ENCODE results near the gene NCMAP.

Gene NCMAP

DNA sequence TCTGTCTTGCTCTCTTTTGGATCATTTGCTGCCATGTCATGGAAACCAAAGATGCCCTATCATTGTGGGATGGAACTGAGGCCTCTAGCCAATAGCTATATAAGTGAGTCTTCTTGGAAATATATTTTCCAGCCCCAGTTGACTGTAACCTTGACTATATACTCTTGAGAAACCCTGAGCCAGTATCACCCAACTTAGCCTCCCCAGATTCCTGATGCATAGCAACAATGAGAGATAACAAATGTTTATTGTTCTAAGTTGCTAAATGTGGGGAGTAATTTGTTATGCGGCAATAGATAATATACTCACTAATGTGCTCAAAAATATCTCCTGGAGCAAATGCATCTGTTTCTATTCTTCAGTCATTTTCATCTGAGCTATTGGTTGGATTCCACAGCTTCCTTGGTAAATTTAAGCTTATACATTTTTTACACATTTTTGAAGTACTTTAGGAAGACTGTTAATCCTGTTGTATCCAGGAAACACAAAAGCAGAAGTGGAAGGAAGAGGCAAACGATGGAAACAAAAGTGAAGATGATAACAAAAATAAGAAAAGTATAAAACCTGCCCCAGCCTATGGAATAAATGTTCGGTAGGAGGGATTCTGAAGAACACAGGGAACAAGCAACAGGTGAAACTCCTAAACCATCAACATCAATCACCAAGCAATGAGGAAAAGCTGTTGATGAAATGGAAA lies 80.9 kb downstream of the NCMAP start:
- no peak overlapping the region for H3K4me3 ChIP-seq (ENCODE audit: low read depth, low read length)
- no peaks in the 10 kb centered on the region for H3K27me3 ChIP-seq (ENCODE audit: insufficient read depth, low read depth, severe bottlenecking)
- no peak for DNase-seq
- no peaks in the 10 kb centered on the region for H3K9me3 ChIP-seq (ENCODE audit: severe bottlenecking)
- TF ChIP-seq, protein P1, sequence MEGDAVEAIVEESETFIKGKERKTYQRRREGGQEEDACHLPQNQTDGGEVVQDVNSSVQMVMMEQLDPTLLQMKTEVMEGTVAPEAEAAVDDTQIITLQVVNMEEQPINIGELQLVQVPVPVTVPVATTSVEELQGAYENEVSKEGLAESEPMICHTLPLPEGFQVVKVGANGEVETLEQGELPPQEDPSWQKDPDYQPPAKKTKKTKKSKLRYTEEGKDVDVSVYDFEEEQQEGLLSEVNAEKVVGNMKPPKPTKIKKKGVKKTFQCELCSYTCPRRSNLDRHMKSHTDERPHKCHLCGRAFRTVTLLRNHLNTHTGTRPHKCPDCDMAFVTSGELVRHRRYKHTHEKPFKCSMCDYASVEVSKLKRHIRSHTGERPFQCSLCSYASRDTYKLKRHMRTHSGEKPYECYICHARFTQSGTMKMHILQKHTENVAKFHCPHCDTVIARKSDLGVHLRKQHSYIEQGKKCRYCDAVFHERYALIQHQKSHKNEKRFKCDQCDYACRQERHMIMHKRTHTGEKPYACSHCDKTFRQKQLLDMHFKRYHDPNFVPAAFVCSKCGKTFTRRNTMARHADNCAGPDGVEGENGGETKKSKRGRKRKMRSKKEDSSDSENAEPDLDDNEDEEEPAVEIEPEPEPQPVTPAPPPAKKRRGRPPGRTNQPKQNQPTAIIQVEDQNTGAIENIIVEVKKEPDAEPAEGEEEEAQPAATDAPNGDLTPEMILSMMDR (IDR thresholded peaks at IDR 0.05; ENCODE audit: low read depth, low read length): no peak
- H3K36me3 ChIP-seq: no peaks in the 10 kb centered on the region
- no peak overlapping the region for H3K27ac ChIP-seq

DNA sequence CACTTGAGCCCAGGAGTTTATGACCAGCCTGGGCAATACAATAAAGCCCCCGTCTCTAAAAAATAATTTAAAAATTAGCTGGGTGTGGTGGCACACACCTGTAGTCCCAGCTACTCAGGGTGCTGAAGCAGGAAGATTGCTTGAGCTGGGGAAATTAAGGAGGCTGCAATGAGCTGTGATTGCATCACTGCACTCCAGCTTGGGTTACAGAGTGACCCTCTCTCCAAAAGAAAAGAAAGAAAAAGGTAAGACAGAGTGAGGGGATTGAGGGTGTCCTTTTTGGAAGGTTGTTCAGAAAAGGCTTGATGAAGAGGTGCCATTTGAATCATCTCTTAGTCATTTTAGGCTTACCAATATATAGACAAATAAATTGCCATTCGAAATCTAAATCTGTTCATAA lies 83.2 kb downstream of the NCMAP start:
- no peaks in the 10 kb centered on the region for H3K9me3 ChIP-seq (ENCODE audit: severe bottlenecking)
- no peaks in the 10 kb centered on the region for H3K27me3 ChIP-seq (ENCODE audit: insufficient read depth, low read depth, severe bottlenecking)
- peaks cover 4% of the 10 kb centered on the region for H3K36me3 ChIP-seq
- TF ChIP-seq, protein P1 (IDR thresholded peaks at IDR 0.05; ENCODE audit: low read depth, low read length): no peak
- no peak overlapping the region for H3K27ac ChIP-seq
- H3K4me3 ChIP-seq (ENCODE audit: low read depth, low read length): no peak overlapping the region
- DNase-seq: no peak

DNA sequence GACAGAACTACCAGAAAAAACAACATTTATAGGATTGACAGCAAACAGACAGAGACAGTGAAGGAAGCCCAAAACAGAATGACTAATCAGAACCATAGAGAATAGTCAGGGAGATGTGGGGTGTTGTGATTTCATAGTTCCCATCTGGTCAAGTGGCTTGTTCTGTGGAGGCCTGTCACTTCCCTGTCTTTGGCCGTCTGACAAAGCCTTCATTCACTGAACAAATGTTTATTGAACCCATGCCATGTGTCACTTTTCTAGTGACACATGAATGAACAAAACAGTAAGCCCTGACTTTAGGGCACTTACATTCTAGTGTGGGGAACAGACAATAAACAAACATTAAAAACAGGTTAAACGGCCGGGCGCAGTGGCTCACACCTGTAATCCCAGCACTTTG lies 84.0 kb downstream of the NCMAP start:
- H3K27ac ChIP-seq: no peak overlapping the region
- no peak for DNase-seq

DNA sequence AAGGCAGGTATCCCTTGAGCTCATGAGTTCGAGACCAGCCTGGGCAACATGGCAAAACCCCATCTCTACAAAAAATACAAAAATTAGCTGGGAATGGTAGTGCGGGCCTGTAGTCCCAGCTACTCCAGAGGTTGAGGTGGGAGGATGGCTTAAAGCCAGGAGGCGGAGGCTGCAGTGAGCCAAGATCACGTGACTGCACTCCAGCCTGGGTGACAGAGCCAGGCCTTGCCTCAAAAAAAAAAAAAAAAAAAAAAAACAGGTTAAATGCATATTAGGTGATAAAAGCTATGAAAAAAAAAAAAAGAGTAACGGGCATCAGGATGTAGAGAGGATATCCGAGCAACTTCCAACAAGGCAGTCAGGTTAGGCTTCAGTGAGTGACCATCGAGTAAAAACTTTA lies 84.4 kb downstream of the NCMAP start:
- TF ChIP-seq, protein P1 (IDR thresholded peaks at IDR 0.05; ENCODE audit: low read depth, low read length): no peak
- Histone ChIP-seq H3K9me3 (ENCODE audit: severe bottlenecking) (no peaks in the 10 kb centered on the region), H3K4me3 (ENCODE audit: low read depth, low read length) (no peak overlapping the region), H3K36me3 (peaks cover 8% of the 10 kb centered on the region), H3K27ac (no peak overlapping the region), H3K27me3 (ENCODE audit: insufficient read depth, low read depth, severe bottlenecking) (no peaks in the 10 kb centered on the region)
- DNase-seq: no peak

More for the DNA sequence above, 84.0 kb downstream of the NCMAP start:
- peaks cover 4% of the 10 kb centered on the region for H3K36me3 ChIP-seq
- no peaks in the 10 kb centered on the region for H3K9me3 ChIP-seq (ENCODE audit: severe bottlenecking)
- H3K4me3 ChIP-seq (ENCODE audit: low read depth, low read length): no peak overlapping the region
- TF ChIP-seq, protein P1 (IDR thresholded peaks at IDR 0.05; ENCODE audit: low read depth, low read length): no peak
- H3K27me3 ChIP-seq (ENCODE audit: insufficient read depth, low read depth, severe bottlenecking): no peaks in the 10 kb centered on the region

DNA sequence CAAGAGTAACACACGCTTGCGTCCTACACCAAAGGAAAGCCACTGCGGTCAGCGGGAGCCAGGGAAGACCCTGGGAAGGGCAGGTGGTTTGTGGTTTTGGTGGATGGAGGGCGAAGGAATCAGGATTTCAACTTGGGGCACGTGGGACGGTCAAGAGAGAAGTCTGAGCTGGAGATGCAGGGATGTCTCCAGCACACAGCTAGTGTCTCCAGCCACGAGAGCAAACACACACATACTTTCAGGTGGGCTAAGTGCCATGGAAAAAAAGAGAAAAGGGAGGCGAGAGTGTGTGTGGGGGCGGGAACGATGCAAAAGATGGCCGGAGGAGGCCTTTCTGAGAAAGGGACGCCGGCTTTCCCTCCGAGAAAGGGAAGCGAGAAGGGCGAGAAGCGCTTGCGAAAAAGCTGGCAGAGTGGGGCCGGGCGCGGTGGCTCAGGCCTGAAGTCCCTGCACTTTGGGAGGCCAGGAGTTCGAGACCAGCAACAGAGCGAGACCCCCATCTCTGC lies 85.8 kb downstream of the NCMAP start:
- DNase-seq: no peak
- peak overlapping the region; percentile 98 for H3K4me3 ChIP-seq (ENCODE audit: low read depth, low read length)
- TF ChIP-seq, protein P1 (IDR thresholded peaks at IDR 0.05; ENCODE audit: low read depth, low read length): no peak
- H3K27me3 ChIP-seq (ENCODE audit: insufficient read depth, low read depth, severe bottlenecking): no peaks in the 10 kb centered on the region
- peaks cover 23% of the 10 kb centered on the region for H3K36me3 ChIP-seq
- no peaks in the 10 kb centered on the region for H3K9me3 ChIP-seq (ENCODE audit: severe bottlenecking)
- peak overlapping the region; percentile 97 for H3K27ac ChIP-seq

Data from WERI-Rb-1 (cell line).